SH-SY5Y (cell line): Measurements from ENCODE around the gene PGLYRP2.

Experiments used
- GATA2 ChIP-seq: IDR thresholded peaks from 2 replicates; pipeline ENCODE4 v1.6.1; 2011; ENCODE audit warnings: mild to moderate bottlenecking, low read depth, low read length
- GATA3 ChIP-seq: IDR thresholded peaks from 2 replicates; pipeline ENCODE4 v1.6.1; 2011; ENCODE audit warnings: low read depth, mild to moderate bottlenecking, low read length, moderate library complexity

- TF ChIP-seq GATA2 = no peak
- TF ChIP-seq GATA3 = no peak
These were observed 50.1 kb downstream of the PGLYRP2 start for GRCh38 chr19:15428956-15429824.
